Activated T-cell treated with anti-CD3 and anti-CD28 coated beads for 4 hours (primary cell): ENCODE measurements around the gene EID2B.

Experiments
- DNase-seq: peaks from one replicate; pipeline ENCODE4 v3.0.0-alpha.2; 2020

EID2B gene

DNA sequence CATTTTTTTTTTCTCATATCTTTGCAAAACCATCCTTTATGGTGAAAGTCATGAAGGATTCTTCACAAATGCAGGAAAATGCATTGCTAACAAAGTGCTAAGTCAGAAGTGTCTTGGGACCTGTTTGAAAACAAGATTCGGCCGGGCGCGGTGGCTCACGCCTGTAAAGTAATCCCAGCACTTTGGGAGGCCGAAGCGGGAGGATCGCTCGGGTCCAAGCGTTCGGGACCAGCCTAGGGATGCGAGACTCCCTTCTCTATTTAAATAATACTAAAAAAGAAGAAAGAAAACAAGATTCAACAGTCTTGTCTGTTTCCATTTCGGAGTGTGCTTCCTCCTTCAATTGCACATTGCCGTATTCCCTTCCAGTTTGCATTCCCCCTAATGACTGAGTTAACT is 819 bp downstream of the EID2B start:
- DNase-seq: no peak

DNA sequence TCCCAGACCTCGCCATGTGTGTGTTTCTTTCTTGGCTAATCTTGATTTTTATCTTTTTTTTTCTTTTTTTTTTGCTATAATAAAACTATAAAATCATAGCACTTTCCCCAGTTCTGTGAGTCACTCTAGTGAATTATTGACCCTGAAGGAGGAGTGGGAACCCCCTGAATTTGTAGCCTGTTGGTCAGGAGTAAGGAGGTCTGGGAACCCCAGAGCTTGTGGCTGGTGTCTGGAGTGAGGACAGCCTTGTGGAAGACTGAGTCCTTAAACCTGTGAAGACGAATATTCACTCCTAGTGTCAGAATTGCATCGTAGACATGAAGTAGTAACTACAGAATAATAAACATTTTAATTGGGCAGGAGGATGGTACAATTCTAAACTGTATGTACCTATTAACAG is 7.4 kb downstream of the EID2B start:
- DNase-seq: no peak

DNA sequence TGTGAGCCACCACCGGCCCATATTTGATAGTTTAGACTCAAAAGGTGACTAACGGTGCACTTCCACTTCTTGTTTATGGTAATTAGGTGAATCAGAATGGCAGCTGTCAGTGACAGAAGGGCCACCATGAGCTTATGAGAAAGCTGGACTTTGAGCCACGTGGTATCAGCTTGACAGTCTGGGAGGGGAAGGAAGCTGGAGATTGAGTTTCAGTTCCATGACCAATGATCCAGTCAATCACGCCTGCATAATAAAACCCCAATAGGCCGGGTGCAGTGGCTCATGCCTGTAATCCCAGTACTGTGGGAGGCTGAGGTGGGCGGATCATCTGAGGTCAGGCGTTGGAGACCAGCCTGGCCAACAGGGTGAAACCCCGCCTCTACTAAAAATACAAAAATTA is 8.2 kb downstream of the EID2B start:
- DNase-seq: no peak

DNA sequence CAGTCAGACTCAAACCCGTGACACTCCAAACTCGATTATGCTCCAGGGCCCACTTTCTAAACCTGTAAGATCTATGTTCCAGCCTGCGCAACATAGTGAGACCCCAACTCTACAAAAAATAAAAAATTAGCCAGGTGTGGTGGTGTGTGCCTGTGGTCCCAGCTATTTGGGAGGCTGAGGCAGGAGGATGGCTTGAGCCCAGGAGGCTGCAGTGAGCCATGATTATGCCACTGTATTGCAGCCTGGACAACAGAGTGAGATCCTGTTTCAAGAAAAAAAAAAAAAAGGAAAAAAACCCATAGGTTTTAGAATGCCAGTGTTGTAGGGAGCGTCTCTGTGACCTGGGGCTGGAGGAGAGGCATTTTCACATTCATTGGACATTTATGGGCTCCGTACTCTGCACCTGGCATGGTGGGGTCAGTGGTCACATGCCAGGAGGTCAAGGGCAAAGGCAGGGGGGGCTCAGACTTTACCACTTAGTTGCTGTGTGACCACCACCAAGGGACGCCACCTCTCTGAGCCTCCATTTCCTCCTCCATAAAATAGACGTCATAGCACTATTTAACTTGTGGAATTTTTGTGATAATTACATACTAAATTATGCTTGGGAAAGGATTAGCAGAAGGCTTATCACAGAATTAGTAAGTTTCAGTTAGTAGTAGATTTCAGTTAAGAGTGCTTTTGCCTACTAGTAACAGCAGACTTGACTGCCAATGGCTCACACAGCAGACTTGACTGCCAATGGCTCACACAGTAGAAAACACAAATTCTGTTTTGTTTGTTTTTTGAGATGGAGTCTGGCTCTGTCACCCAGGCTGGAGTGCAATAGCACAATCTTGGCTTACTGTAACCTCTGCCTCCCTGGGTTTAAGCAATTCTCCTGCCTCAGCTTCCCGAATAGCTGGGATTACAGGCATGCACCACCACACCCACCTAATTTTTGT is 11.8 kb downstream of the EID2B start:
- DNase-seq: no peak

DNA sequence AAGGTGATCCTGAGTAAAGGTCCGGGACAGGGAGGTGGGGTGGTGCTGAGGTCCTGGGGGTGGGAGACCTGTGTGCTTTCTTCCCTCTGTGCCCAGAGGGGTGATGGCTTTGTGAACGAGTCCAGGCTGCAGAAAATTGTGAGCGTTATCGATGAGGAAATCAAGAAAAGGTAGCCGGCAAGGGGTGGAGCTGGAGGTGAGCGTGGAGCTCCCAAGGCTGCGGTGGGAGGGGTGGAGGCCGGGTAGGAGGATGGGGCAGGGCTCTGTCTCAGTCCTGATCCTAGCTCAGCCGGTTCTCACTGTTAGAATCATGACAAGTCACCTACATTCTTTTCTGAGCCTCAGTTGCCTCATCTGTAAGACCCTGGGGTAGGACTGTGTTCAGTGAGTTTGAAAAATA is 13.7 kb downstream of the EID2B start:
- DNase-seq: no peak

DNA sequence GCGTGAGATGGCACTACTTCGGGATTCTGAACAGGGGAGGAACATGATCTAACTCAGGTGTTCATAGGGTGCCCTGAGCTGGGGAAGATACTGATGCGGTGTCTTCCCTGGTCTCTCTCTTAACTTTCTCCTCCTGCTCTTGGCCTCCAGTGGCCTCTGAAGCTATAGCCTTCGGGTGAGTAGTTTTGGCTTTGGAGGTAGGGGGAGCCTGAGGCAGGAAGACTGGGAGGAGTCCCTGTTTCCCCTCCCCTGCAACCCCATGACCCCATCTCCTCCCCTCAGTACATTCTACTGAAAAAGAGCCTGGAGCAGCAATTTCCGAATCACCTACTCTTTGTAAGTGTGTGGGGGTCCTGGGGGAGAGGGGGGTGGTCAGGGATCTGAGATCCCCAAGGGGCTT is 14.2 kb downstream of the EID2B start:
- DNase-seq: no peak

DNA sequence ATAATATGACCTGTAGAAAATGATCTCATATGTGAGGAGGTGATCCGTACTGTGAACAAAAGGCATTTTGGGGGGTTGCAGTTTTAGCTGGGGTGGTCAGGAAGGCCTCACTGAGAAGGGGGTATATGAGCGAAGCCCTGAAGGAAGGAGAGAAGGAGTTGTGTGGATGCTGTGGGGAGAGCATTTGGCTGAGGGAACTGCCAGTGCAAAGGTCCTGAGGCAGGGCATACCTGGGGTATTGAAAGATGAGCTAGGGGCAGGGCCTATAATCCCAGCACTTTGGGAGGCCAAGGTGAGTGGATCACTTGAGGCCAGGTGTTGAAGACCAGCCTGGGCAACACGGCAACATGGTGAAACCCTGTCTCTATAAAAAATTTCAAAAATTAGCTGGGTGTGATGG is 15.2 kb downstream of the EID2B start:
- DNase-seq: no peak

DNA sequence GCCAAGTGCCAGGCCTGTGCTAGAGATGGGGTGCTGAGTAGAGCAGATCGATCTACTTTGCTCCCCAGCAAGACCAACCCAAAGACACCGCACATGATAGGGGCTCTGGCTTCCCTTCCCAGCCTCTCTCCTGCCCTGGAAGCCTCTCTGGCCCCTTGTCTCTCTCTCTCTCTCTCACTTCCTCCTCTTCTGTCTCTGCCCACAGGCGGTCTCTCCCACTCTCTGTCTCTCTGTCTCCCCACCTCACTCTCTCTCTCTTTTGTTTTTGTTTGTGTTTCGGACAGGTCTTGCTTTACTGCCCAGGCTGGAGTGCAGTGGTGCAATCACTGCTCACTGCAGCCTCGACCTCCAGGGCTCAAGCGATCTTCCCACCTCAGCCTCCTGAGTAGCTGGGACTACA is 16.4 kb downstream of the EID2B start:
- DNase-seq: no peak

DNA sequence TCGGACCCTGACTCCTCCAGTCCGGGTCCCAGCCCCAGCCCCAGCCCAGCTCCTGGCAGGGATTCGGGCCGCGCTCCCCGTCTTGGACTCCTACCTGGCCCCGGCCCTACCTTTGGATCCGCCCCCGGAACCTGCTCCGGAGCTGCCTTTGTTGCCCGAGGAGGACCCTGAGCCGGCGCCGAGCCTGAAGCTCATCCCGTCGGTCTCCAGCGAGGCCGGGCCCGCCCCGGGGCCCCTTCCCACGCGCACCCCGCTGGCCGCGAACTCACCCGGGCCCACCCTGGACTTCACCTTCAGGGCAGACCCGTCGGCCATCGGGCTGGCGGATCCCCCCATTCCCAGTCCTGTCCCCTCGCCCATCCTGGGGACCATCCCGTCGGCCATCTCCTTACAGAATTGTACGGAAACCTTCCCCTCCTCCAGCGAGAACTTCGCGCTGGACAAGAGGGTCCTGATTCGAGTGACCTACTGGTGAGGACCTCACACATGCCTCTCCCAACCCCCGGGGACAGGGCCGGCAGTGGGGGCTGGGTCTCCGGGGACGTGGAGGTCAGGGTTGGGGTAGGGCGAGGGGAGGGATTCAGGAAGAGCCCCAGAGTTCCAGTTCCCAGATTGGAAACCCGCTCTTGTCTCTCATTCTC is 17.0 kb downstream of the EID2B start:
- no peak for DNase-seq

DNA sequence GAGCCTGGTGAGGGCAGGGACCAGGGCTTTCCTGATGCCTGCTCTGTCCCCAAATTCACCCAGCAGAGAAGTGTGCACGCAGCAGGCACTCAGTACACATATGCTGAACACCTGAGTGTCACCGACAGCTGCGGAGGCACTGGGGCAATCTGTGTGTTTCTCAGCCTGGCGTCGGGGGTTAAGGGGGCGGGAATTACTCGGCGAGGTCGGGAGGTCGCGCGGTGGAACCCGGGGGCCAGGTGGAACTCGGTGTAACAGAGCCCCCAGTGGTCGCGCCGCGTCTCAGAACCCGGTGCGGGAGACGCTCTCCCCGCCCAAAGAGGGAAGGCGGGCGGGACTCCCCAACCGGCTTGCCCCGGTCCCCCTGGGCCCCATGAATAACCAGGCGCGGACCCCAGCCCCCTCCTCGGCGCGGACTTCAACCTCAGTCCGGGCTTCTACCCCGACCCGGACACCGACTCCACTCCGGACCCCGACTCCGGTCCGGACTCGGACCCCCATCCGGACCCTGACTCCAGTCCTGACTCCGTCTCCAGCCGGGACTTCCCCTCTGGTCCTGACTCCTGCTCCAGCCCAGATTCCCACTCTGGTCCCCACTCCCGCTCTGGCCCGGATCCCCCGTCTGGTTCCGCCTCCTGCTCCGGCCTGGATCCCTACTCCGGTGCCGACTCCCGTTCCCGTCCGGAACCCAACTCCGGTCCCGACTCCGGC is 17.7 kb downstream of the EID2B start, which contains the start of gene SELENOV:
SELENOV (plus strand) TSS at position 300 of the 711 bp plus-strand sequence; CDS start at position 374, 74 bp downstream.
- DNase-seq: no peak

DNA sequence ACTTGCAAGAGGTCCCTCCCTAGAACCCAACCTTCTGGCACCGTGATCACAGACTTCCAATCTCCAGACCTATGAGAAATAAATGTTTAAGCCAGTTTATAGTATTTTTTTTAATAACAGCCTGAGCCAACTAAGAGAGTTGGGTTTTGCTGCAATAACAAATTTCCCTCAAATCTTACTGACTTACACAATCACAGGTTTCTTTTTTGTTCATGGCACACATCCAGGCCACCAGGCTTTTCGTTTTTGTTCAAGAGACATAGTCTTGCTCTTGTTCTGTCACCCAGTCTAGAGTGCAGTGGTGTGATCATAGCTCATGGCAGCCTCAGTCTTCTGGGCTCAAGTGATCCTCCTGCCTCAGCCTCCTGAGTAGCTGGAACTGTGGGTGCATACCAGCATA is 19.7 kb downstream of the EID2B start:
- no peak for DNase-seq

DNA sequence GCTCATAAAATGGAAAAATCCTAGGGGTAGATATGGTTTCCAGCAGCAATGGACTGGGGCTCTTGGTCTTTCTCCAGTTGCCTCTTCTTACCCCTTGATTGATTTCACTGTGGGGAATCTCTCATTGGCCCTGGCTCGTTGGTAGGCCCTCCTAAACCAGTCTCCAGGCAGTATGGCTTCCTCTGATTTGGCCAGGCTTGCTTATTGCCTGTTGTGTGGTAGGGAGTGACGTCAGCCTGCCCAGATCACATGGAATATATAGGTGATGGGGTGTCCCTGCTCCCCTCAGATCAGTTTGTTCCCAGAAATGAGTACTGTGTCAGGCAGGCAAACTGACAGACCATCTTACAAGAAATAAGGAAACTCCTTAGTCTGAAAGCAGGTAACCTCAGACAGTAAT is 23.4 kb downstream of the EID2B start:
- no peak for DNase-seq

DNA sequence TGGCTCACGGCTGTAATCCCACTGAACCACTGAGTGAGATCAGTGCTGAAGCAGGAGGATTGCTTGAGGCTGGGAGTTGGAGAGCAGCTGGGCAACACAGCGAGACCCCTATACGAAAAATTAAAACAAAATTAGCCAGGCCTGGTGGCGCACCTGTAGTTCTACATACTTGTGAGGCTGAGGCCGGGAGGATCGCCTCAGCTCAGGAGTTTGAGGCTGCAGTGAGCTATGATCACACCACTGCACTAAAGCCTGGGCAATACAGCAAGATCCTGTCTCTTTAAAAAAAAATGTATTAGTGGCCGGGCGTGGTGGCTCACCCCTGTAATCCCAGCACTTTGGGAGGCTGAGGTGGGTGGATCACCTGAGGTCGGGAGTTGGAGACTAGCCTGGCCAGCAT is 24.0 kb downstream of the EID2B start:
- DNase-seq: no peak

DNA sequence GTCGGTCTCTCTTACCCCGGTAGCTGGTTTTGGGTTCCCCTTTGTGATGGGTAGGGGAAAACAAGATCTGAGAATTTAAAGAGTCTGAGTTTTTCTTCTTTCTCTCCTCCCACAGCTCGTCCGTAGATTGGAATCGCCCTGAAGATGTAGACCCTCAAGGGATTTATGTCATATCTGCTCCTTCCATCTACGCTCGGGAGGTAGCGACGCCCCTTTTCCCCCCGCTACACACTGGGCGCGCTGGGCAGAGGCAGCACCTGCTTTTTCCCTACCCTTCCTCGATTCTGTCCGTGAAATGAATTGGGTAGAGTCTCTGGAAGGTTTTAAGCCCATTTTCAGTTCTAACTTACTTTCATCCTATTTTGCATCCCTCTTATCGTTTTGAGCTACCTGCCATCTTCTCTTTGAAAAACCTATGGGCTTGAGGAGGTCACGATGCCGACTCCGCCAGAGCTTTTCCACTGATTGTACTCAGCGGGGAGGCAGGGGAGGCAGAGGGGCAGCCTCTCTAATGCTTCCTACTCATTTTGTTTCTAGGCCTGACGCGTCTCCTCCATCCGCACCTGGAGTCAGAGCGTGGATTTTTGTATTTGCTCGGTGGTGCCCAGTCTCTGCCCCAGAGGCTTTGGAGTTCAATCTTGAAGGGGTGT is 24.8 kb downstream of the EID2B start:
- no peak for DNase-seq

DNA sequence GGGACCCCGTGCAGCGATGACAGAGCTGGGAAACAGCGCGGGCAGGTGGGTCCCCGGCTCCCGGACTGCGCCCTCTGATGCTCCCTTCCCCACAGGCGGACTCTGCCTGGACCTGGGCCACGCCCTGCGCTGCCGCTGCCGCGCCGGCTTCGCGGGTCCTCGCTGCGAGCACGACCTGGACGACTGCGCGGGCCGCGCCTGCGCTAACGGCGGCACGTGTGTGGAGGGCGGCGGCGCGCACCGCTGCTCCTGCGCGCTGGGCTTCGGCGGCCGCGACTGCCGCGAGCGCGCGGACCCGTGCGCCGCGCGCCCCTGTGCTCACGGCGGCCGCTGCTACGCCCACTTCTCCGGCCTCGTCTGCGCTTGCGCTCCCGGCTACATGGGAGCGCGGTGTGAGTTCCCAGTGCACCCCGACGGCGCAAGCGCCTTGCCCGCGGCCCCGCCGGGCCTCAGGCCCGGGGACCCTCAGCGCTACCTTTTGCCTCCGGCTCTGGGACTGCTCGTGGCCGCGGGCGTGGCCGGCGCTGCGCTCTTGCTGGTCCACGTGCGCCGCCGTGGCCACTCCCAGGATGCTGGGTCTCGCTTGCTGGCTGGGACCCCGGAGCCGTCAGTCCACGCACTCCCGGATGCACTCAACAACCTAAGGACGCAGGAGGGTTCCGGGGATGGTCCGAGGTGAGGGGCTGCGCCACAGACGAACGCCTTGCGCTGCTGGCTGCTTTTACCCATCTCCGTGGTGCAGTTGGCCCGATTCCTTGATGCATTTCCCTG is 25.5 kb downstream of the EID2B start:
- DNase-seq: no peak

DNA sequence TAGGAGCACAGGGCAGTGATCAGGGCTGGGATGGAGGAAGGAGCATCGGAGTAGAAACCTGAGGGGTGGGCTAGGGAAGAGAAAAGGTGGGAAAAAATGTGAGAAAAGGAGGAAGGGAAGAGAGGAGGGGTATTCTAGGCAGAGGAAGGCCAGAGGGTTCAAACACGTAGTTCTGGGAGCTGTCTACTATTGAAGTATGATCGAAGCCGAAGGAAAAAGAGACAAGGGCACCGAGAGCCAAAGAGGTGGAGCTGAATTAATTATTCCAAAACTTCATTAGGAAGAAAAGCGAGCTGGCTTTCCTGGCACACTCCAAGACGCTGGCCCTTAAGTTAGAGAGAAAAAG is 26.1 kb downstream of the EID2B start:
- no peak for DNase-seq

DNA sequence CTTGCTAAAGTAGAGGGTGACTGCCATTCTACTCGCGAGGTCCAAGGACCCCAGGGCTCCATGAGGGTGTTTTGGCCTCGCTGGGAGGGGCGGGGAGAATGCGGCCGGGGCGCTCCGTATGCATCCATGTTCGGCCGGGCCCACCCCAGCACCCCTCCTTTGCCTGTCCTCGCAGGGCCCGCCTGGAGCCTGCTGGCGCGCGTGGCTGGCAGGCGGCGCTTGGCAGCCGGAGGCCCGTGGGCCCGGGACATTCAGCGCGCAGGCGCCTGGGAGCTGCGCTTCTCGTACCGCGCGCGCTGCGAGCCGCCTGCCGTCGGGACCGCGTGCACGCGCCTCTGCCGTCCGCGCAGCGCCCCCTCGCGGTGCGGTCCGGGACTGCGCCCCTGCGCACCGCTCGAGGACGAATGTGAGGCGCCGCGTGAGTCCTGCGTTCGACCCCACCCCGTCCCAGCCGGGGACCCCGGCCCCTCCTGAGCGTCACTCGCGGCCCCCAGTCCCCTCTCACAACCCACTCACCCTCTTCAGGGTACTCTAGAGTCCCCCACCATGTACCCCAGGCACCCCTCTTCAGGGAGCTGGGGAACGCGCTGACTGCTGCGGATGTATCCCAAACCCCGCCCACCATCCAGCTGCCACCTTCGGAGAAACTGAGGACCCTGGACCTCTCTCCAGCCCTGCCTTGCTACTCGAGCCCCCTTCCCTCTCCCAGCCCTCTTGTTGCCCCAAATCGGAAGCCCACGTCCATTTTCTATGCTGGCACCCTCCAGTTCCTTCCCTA is 29.8 kb downstream of the EID2B start:
- peak; percentile 64 for DNase-seq

DNA sequence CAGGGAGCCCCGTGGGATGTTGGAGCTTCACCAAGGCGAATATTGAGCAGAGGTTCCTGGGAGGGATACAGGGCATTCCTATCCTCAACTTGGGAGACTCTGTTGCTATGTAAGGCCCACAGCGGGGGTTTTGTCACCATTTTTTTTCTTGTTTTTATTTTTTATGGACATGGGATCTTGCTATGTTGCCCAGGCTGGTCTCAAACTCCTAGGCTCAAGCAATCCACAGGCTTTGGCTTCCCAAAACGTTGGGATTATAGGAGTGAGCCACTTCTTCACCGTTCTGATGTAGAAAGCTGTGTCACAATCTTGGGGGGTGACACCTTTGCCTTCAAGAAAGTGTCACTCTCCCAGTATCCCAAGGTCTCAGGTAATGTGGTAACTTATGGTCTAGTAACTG is 31.3 kb downstream of the EID2B start:
- no peak for DNase-seq

DNA sequence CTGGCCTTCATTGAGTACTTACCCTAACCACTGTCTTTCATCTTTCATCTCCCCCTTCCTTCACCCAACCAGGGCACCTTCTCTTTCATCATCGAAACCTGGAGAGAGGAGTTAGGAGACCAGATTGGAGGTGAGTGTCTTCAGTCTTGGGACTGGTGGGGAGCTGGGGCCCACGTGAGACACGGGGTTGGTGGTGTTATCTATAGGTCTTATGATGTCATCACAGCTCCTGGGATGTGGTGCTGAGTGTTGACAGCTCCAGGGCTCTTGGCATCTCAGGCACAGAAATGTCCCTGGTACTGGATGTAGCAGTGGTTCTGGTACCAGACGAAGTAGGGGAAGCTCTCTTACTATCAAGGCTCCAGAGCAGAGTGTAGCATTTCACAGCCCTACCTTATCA is 32.1 kb downstream of the EID2B start:
- no peak for DNase-seq

DNA sequence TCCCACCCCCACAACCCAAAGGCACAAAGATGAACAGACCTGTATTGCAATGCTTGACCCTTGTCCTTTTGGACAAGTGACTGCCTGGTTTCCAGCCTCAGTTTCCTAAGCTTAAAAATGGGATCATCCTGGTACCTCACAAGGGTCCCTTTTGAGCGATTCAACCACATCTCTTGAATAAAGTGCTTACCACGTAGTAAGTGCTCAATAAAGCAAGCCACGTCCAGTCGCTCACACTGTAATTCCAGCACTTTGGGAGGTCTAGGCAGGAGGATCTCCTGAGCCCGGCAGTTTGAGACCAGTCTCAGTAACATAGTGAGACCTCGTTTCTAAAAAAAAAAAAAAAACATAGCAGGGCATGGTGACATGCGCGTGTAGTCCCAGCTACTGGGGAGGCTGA is 32.7 kb downstream of the EID2B start:
- no peak for DNase-seq

DNA sequence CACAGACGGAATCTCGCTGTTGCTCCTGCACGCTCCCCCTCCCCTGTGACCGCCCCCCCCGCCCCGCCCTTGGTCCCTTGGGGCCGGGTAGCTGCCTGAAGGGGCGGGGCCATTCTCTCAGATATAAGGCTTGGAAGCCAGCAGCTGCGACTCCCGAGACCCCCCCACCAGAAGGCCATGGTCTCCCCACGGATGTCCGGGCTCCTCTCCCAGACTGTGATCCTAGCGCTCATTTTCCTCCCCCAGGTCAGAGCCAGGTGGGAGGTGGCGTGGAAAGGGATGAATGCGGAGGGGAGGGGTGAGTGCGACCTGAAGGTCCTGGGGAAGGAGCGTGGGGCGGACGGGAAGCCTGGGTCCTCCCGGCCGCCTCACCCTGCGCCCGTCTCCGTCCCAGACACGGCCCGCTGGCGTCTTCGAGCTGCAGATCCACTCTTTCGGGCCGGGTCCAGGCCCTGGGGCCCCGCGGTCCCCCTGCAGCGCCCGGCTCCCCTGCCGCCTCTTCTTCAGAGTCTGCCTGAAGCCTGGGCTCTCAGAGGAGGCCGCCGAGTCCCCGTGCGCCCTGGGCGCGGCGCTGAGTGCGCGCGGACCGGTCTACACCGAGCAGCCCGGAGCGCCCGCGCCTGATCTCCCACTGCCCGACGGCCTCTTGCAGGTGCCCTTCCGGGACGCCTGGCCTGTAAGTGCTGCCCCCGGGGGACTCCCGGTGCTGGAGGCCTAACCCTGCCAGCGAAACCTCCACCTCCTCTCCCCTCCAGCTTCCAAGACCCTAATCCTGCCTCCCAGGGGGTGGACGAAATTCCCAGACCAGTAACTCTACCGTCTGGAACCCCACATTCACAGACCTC is 33.6 kb downstream of the EID2B start, which contains the start of gene DLL3:
DLL3 (plus strand) TSS at position 150 of the 845 bp plus-strand sequence; CDS start at position 178, 28 bp downstream.
- DNase-seq: no peak
